HCT116 (cell line): ENCODE results near the gene SIGLEC7. TPM values are rescaled to one million over a fixed set of nuclear protein-coding genes. Genes with fewer than 3 reads are reported as not detected.

Experiments used
- ATAC-seq: fragments of 200-7000 bp; cut with Tn5 transposase; 2 replicates; pipeline ENCODE4 v1.9.1; 2020; ENCODE audit warnings: mild to moderate bottlenecking, moderate library complexity
- BruUV-seq: library from RNA; stranded (reverse); fragments of 400-500 nt; replicated peaks from 2 replicates; lab custom pipeline; 2021; lab: Mats Ljungman, UMichigan
- CTCF ChIA-PET: fragments of 300-600 bp; sonication (Branson Sonifier 250); formaldehyde crosslinking; loops from one replicate; lab custom pipeline; 2021; ENCODE audit warnings: antibody characterized with exemption; lab: Charles Lee
- POLR2A ChIA-PET: fragments of 300-600, 350-600 bp; sonication (Branson Sonifier 250); formaldehyde crosslinking; loops from one replicate; lab custom pipeline; 2021; ENCODE audit warnings: antibody characterized with exemption; lab: Charles Lee
- RAD21 ChIA-PET, 2 experiments: fragments of 300-600 bp; sonication (Branson Sonifier 250); formaldehyde crosslinking; loops; one replicate each; lab custom pipeline; 2023; ENCODE audit warnings: low total read pairs in 2 of 2; ENCODE audit not compliant: uncharacterized antibody in 2 of 2, unreplicated experiment in 2 of 2, low non-redundant PET in 1 of 2; lab: Charles Lee
- DNase-seq: peaks from one replicate; pipeline ENCODE4 v3.0.0-alpha.2; 2010; ENCODE audit warnings: low read depth, low spot score
- H2AFZ ChIP-seq: fragments of 200-600 bp; shearing (Covaris generic), sonication (generic); 2 replicates; pipeline ENCODE4 v1.6.1; 2017; ENCODE audit warnings: low read depth, mixed run types, mixed read lengths, antibody characterized with exemption, low read length; ENCODE audit not compliant: poor library complexity, severe bottlenecking
- H3K27ac ChIP-seq: 2 replicates; pipeline ENCODE4 v1.5.1; 2012; ENCODE audit warnings: low read depth, low read length
- H3K27me3 ChIP-seq: fragments of 200-600 bp; sonication (generic); 2 replicates; pipeline ENCODE4 v1.6.1; 2016; ENCODE audit warnings: mixed run types, low read length, mixed read lengths; ENCODE audit not compliant: insufficient read depth
- H3K36me3 ChIP-seq, 2 experiments: fragments of 200-500 bp in 1 of 2; fragments of 200-600 bp in 1 of 2; sonication (Bioruptor generic) in 1 of 2; sonication (generic) in 1 of 2; 2 replicates each; pipeline versions ENCODE4 v1.5.1 to v1.6.1; 2014 to 2016; ENCODE audit warnings: low read length in 2 of 2, inconsistent platforms in 1 of 2, mixed read lengths in 1 of 2, mixed run types in 1 of 2; ENCODE audit not compliant: insufficient read depth in 2 of 2, control insufficient read depth in 1 of 2
- H3K4me1 ChIP-seq, 2 experiments: fragments of 200-600 bp in 1 of 2; sonication (generic) in 1 of 2; 2 replicates each; pipeline versions ENCODE4 v1.5.1 to v1.6.1; 2012 to 2017; ENCODE audit warnings: low read length in 2 of 2, inconsistent platforms in 1 of 2, mild to moderate bottlenecking in 1 of 2, mixed read lengths in 1 of 2, mixed run types in 1 of 2, moderate library complexity in 1 of 2; ENCODE audit not compliant: insufficient read depth in 2 of 2, control insufficient read depth in 1 of 2
- H3K4me2 ChIP-seq: fragments of 200-600 bp; sonication (generic); 2 replicates; pipeline ENCODE4 v1.6.1; 2017; ENCODE audit warnings: mixed run types, low read length, mixed read lengths
- H3K4me3 ChIP-seq, 2 experiments: fragments of 200-600 bp in 1 of 2; sonication (generic) in 1 of 2; replicated peaks in 1 of 2; 2 replicates each; pipeline ENCODE4 v1.5.1; 2011 to 2016; ENCODE audit warnings: low read length in 2 of 2, control low read depth in 1 of 2, low read depth in 1 of 2, mild to moderate bottlenecking in 1 of 2, mixed read lengths in 1 of 2, mixed run types in 1 of 2
- H3K79me2 ChIP-seq: fragments of 200-600 bp; sonication (generic); 2 replicates; pipeline ENCODE4 v1.6.1; 2017; ENCODE audit warnings: mild to moderate bottlenecking, mixed run types, low read length, moderate library complexity, mixed read lengths; ENCODE audit not compliant: insufficient read depth
- H3K9ac ChIP-seq: fragments of 200-600 bp; sonication (generic); 2 replicates; pipeline ENCODE4 v1.6.1; 2016; ENCODE audit warnings: low read length, mixed read lengths
- H3K9me2 ChIP-seq: fragments of 200-600 bp; sonication (generic), shearing (Covaris generic); 2 replicates; pipeline ENCODE4 v1.6.1; 2017; ENCODE audit warnings: mixed run types, mild to moderate bottlenecking, moderate library complexity; ENCODE audit not compliant: insufficient read depth
- H3K9me3 ChIP-seq, 2 experiments: fragments of 200-500 bp in 1 of 2; fragments of 200-600 bp in 1 of 2; sonication (Bioruptor generic) in 1 of 2; sonication (generic) in 1 of 2; 2 replicates each; pipeline ENCODE4 v1.6.1; 2014 to 2017; ENCODE audit warnings: low read length in 2 of 2, mixed read lengths in 2 of 2, inconsistent platforms in 1 of 2, low read depth in 1 of 2, mild to moderate bottlenecking in 1 of 2, mixed run types in 1 of 2, moderate library complexity in 1 of 2; ENCODE audit not compliant: control insufficient read depth in 1 of 2, insufficient read depth in 1 of 2
- H4K20me1 ChIP-seq: fragments of 200-600 bp; sonication (generic), shearing (Covaris generic); 2 replicates; pipeline ENCODE4 v1.6.1; 2017; ENCODE audit warnings: mixed run types, mild to moderate bottlenecking, moderate library complexity; ENCODE audit not compliant: insufficient read depth
- CTCF ChIP-seq, 3 experiments: fragments of 200-600 bp in 1 of 3; sonication (generic) in 1 of 3; IDR thresholded peaks in 2 of 3; conservative IDR thresholded peaks in 1 of 3; 2 replicates each; pipeline ENCODE4 v1.5.1; 2012 to 2017; ENCODE audit warnings: low read depth in 2 of 3, low read length in 2 of 3, antibody characterized with exemption in 1 of 3, borderline replicate concordance in 1 of 3, control low read depth in 1 of 3, mild to moderate bottlenecking in 1 of 3, mixed read lengths in 1 of 3, mixed run types in 1 of 3, moderate library complexity in 1 of 3; ENCODE audit not compliant: insufficient read depth in 1 of 3
- EZH2phosphoT487 ChIP-seq: fragments of 200-600 bp; IDR thresholded peaks from 2 replicates; pipeline ENCODE4 v1.6.1; 2018; ENCODE audit warnings: antibody characterized with exemption, borderline replicate concordance
- FOSL1 ChIP-seq: IDR thresholded peaks from 2 replicates; pipeline ENCODE4 v1.6.1; 2012; ENCODE audit warnings: low read depth
- MAX ChIP-seq: IDR thresholded peaks from 2 replicates; pipeline ENCODE4 v1.6.1; 2012
- POLR2AphosphoS5 ChIP-seq: IDR thresholded peaks from 2 replicates; pipeline ENCODE4 v1.6.1; 2011; ENCODE audit warnings: mild to moderate bottlenecking, low read depth, low read length, moderate library complexity
- RAD21 ChIP-seq: IDR thresholded peaks from 2 replicates; pipeline ENCODE4 v1.6.1; 2012; ENCODE audit warnings: low read depth, mild to moderate bottlenecking
- SRF ChIP-seq: IDR thresholded peaks from 2 replicates; pipeline ENCODE4 v1.6.1; 2012; ENCODE audit warnings: low read depth
- YY1 ChIP-seq: IDR thresholded peaks from 2 replicates; pipeline ENCODE4 v1.6.1; 2011; ENCODE audit warnings: low read length, low read depth, moderate library complexity, mild to moderate bottlenecking; ENCODE audit not compliant: insufficient replicate concordance; ENCODE audit errors: extremely low read depth
- intact Hi-C: fragments of 100-400 bp; cut with micrococcal nuclease; formaldehyde crosslinking; loops from 2 replicates; pipeline ENCODE4 v1.10.0; 2022
- total RNA-seq: library from RNA; stranded (reverse); gene quantifications from one replicate; pipeline ENCODE4 v1.2.1, GENCODE V29; 2021; ENCODE audit not compliant: unreplicated experiment

Gene SIGLEC7
- total RNA-seq, 1 experiment from 2014 or later = not detected

GRCh38 chr19:51161266-51161665, 19.2 kb downstream of the SIGLEC7 start:
- BruUV-seq = no TSS peak
- Histone ChIP-seq H3K4me3 (no peak overlapping the region), H3K27me3 (no peaks in the 10 kb centered on the region), H4K20me1 (no peaks in the 10 kb centered on the region), H3K9me2 (no peaks in the 10 kb centered on the region), H3K9me3 (no peaks in the 10 kb centered on the region), H3K79me2 (no peaks in the 10 kb centered on the region), H3K36me3 (no peaks in the 10 kb centered on the region), H2AFZ (no peak overlapping the region), H3K4me1 (peaks cover 0 to 7% of the 10 kb centered on the region in 2 experiments; a peak in 1 of 4 replicates), H3K27ac (no peak overlapping the region), H3K9ac (no peak overlapping the region), H3K4me2 (no peak overlapping the region)
- ChIA-PET POLR2A (no interaction called here), CTCF (no interaction called here), RAD21 (no interaction called here)
- ATAC-seq = no peak
- TF ChIP-seq EZH2phosphoT487 (no peak), YY1 (no peak), SRF (no peak), MAX (no peak), POLR2AphosphoS5 (no peak), RAD21 (no peak), FOSL1 (no peak), CTCF (IDR thresholded peaks at IDR 0.05 in 2 of 3, conservative IDR thresholded peaks at IDR 0.05 in 1 of 3; ENCODE audit: borderline replicate concordance in 1 of 3, insufficient read depth in 1 of 3, low read depth in 2 of 3, low read length in 2 of 3) (no peak)
- DNase-seq = no peak
- intact Hi-C loops = no loop called here
